Measurements from ENCODE around the gene KCTD13. TPM values are rescaled to one million over a fixed set of nuclear protein-coding genes. Genes with fewer than 3 reads are reported as not detected.

KCTD13 gene
- total RNA-seq, 1 experiment from 2014 or later = 40.7 TPM

GRCh38 chr16:29922326-29922725 lies 3.7 kb downstream of the KCTD13 start:
- H3K4me2 ChIP-seq (ENCODE audit: low read length) = no peak overlapping the region
- intact Hi-C loops (cut with micrococcal nuclease) = no loop called here
- DNase-seq (ENCODE audit: low read depth, low spot score) (no peak), ATAC-seq (no peak)
- peaks cover 57% of the 10 kb centered on the region for H3K79me2 ChIP-seq (ENCODE audit: insufficient read depth, low read length)
- no peaks in the 10 kb centered on the region for H3K9me2 ChIP-seq (ENCODE audit: insufficient read depth)
- TF ChIP-seq EZH2phosphoT487 (IDR thresholded peaks at IDR 0.05; ENCODE audit: borderline replicate concordance) = no peak
- no peak for TF ChIP-seq EGR1 (IDR thresholded peaks at IDR 0.05; ENCODE audit: low read depth)
- no peak for TF ChIP-seq ATF3 (IDR thresholded peaks at IDR 0.05)
- TF ChIP-seq JUND (IDR thresholded peaks at IDR 0.05) = no peak
- TF ChIP-seq FOSL1 (IDR thresholded peaks at IDR 0.05; ENCODE audit: low read depth) = no peak
- no peak for TF ChIP-seq ELF1 (IDR thresholded peaks at IDR 0.05; ENCODE audit: borderline replicate concordance, low read depth)
- no peak for TF ChIP-seq ZFX (IDR thresholded peaks at IDR 0.05)
- no peak for TF ChIP-seq SIN3A (IDR thresholded peaks at IDR 0.05; ENCODE audit: low read depth)
- H3K27ac ChIP-seq (ENCODE audit: low read depth, low read length) = no peak overlapping the region
- H3K4me3 ChIP-seq (replicated peaks in 1 of 2; ENCODE audit: low read depth in 1 of 2, low read length in 2 of 2) = no peak overlapping the region
- no TSS peak for BruUV-seq (replicated peaks)
- peaks cover 26 to 33% of the 10 kb centered on the region in 2 experiments; a peak in 3 of 4 replicates for H3K36me3 ChIP-seq (ENCODE audit: control insufficient read depth in 1 of 2, insufficient read depth in 2 of 2, low read length in 2 of 2)
- POLR2A ChIA-PET = no interaction called here
- H3K27me3 ChIP-seq (ENCODE audit: insufficient read depth, low read length) = no peaks in the 10 kb centered on the region
- RAD21 ChIA-PET (ENCODE audit: low non-redundant PET in 1 of 2, low total read pairs in 2 of 2, uncharacterized antibody in 2 of 2, unreplicated experiment in 2 of 2) = no interaction called here
- peaks cover 12 to 23% of the 10 kb centered on the region in 2 experiments for H3K4me1 ChIP-seq (ENCODE audit: control insufficient read depth in 1 of 2, insufficient read depth in 2 of 2, low read length in 2 of 2)
- H3K9ac ChIP-seq (ENCODE audit: low read length) = no peak overlapping the region
- H3K9me3 ChIP-seq (ENCODE audit: control insufficient read depth in 1 of 2, insufficient read depth in 1 of 2, low read depth in 1 of 2, low read length in 2 of 2) = no peaks in the 10 kb centered on the region
- H4K20me1 ChIP-seq (ENCODE audit: insufficient read depth) = no peaks in the 10 kb centered on the region
- CTCF ChIA-PET = no interaction called here
- no peak overlapping the region for H2AFZ ChIP-seq (ENCODE audit: low read depth, low read length, poor library complexity, severe bottlenecking)

GRCh38 chr16:29921034-29921385 lies 5.0 kb downstream of the KCTD13 start:
- Histone ChIP-seq H2AFZ (ENCODE audit: low read depth, low read length, poor library complexity, severe bottlenecking) (no peak overlapping the region), H3K36me3 (ENCODE audit: control insufficient read depth in 1 of 2, insufficient read depth in 2 of 2, low read length in 2 of 2) (peaks cover 26 to 36% of the 10 kb centered on the region in 2 experiments; a peak in 3 of 4 replicates), H3K27ac (ENCODE audit: low read depth, low read length) (no peak overlapping the region), H3K9me3 (ENCODE audit: control insufficient read depth in 1 of 2, insufficient read depth in 1 of 2, low read depth in 1 of 2, low read length in 2 of 2) (no peaks in the 10 kb centered on the region), H3K4me3 (replicated peaks in 1 of 2; ENCODE audit: low read depth in 1 of 2, low read length in 2 of 2) (no peak overlapping the region), H3K9me2 (ENCODE audit: insufficient read depth) (no peaks in the 10 kb centered on the region), H3K9ac (ENCODE audit: low read length) (no peak overlapping the region), H3K79me2 (ENCODE audit: insufficient read depth, low read length) (peaks cover 57% of the 10 kb centered on the region), H3K27me3 (ENCODE audit: insufficient read depth, low read length) (no peaks in the 10 kb centered on the region), H3K4me2 (ENCODE audit: low read length) (no peak overlapping the region), H3K4me1 (ENCODE audit: control insufficient read depth in 1 of 2, insufficient read depth in 2 of 2, low read length in 2 of 2) (peaks cover 4 to 11% of the 10 kb centered on the region in 2 experiments; a peak in 2 of 4 replicates), H4K20me1 (ENCODE audit: insufficient read depth) (no peaks in the 10 kb centered on the region)
- RAD21 ChIA-PET (ENCODE audit: low non-redundant PET in 1 of 2, low total read pairs in 2 of 2, uncharacterized antibody in 2 of 2, unreplicated experiment in 2 of 2) = no interaction called here
- BruUV-seq (replicated peaks) = no TSS peak
- CTCF ChIA-PET = no interaction called here
- DNase-seq (ENCODE audit: low read depth, low spot score) (no peak), ATAC-seq (no peak)
- intact Hi-C loops (cut with micrococcal nuclease) = no loop called here
- POLR2A ChIA-PET = no interaction called here
- no peak for TF ChIP-seq TCF7L2 (IDR thresholded peaks at IDR 0.05; ENCODE audit: borderline replicate concordance, extremely low read depth, insufficient read depth, insufficient read length)
- no peak for TF ChIP-seq JUND (IDR thresholded peaks at IDR 0.05)
- TF ChIP-seq EZH2 (IDR thresholded peaks at IDR 0.05) = no peak
- no peak for TF ChIP-seq EGR1 (IDR thresholded peaks at IDR 0.05; ENCODE audit: low read depth)
- no peak for TF ChIP-seq POLR2A (IDR thresholded peaks at IDR 0.05; ENCODE audit: borderline replicate concordance, extremely low read depth, insufficient read depth, insufficient read length)
- TF ChIP-seq CEBPB (IDR thresholded peaks at IDR 0.05; ENCODE audit: low read depth) = no peak
- TF ChIP-seq MAX (IDR thresholded peaks at IDR 0.05) = no peak
- TF ChIP-seq REST (IDR thresholded peaks at IDR 0.05; ENCODE audit: low read depth) = no peak
- TF ChIP-seq ATF3 (IDR thresholded peaks at IDR 0.05) = no peak

Measured in HCT116 (cell line).